Mesenchymal stem cell (in vitro differentiated cells and primary cell): Measurements from ENCODE around the gene DNM1.

Experiments used
- DNase-seq: peaks from one replicate; pipeline ENCODE4 v3.0.0-alpha.2; 2013
- H2AFZ ChIP-seq: one replicate; pipeline ENCODE4 v1.6.1; 2013; ENCODE audit warnings: low read depth, mild to moderate bottlenecking, control low read depth, inconsistent platforms, low read length, moderate library complexity
- H2AK5ac ChIP-seq: 2 replicates; pipeline ENCODE4 v1.6.1; 2013; ENCODE audit warnings: low read length, moderate library complexity, mild to moderate bottlenecking, inconsistent platforms; ENCODE audit not compliant: severe bottlenecking
- H2BK120ac ChIP-seq: one replicate; pipeline ENCODE4 v1.6.1; 2013; ENCODE audit warnings: low read depth, mild to moderate bottlenecking, inconsistent platforms, low read length, moderate library complexity
- H2BK12ac ChIP-seq, 2 experiments: one replicate each; pipeline ENCODE4 v1.6.1; 2013; ENCODE audit warnings: inconsistent platforms in 2 of 2, low read length in 2 of 2, mild to moderate bottlenecking in 2 of 2, moderate library complexity in 2 of 2, control low read depth in 1 of 2
- H2BK15ac ChIP-seq: one replicate; pipeline ENCODE4 v1.6.1; 2013; ENCODE audit warnings: mild to moderate bottlenecking, low read depth, inconsistent platforms; ENCODE audit not compliant: poor library complexity, severe bottlenecking
- H2BK5ac ChIP-seq: 2 replicates; pipeline ENCODE4 v1.6.1; 2013; ENCODE audit warnings: low read depth, mild to moderate bottlenecking, low read length, control low read depth, inconsistent platforms; ENCODE audit not compliant: poor library complexity, severe bottlenecking
- H3K14ac ChIP-seq, 2 experiments: one replicate each; pipeline ENCODE4 v1.6.1; 2013; ENCODE audit warnings: inconsistent platforms in 2 of 2, low read length in 2 of 2, control low read depth in 1 of 2, mild to moderate bottlenecking in 1 of 2, moderate library complexity in 1 of 2
- H3K18ac ChIP-seq, 2 experiments: one replicate each; pipeline ENCODE4 v1.6.1; 2013; ENCODE audit warnings: inconsistent platforms in 2 of 2, low read length in 2 of 2, control low read depth in 1 of 2, low read depth in 1 of 2, mild to moderate bottlenecking in 1 of 2
- H3K23ac ChIP-seq, 2 experiments: one replicate each; pipeline ENCODE4 v1.6.1; 2013; ENCODE audit warnings: inconsistent platforms in 2 of 2, low read length in 2 of 2, mild to moderate bottlenecking in 2 of 2, moderate library complexity in 2 of 2, control low read depth in 1 of 2
- H3K27ac ChIP-seq: 2 replicates; pipeline ENCODE4 v1.5.1; 2013; ENCODE audit warnings: mild to moderate bottlenecking, moderate library complexity, low read length, control low read depth, inconsistent platforms; ENCODE audit not compliant: poor library complexity, severe bottlenecking
- H3K27me3 ChIP-seq, 2 experiments: 2 replicates each; pipeline versions ENCODE4 v1.6.1 to v1.7.0; 2013; ENCODE audit warnings: low read length in 2 of 2, mild to moderate bottlenecking in 2 of 2, moderate library complexity in 2 of 2, control low read depth in 1 of 2, inconsistent platforms in 1 of 2; ENCODE audit not compliant: control insufficient read depth in 1 of 2, insufficient read depth in 1 of 2
- H3K36me3 ChIP-seq, 2 experiments: 2 replicates each; pipeline versions ENCODE4 v1.6.1 to v1.7.0; 2013; ENCODE audit warnings: low read length in 2 of 2, control low read depth in 1 of 2, inconsistent platforms in 1 of 2, low read depth in 1 of 2, mild to moderate bottlenecking in 1 of 2; ENCODE audit not compliant: insufficient read depth in 2 of 2, control insufficient read depth in 1 of 2
- H3K4ac ChIP-seq, 2 experiments: one replicate each; pipeline ENCODE4 v1.6.1; 2013; ENCODE audit warnings: inconsistent platforms in 2 of 2, low read length in 2 of 2, mild to moderate bottlenecking in 2 of 2, moderate library complexity in 2 of 2, control low read depth in 1 of 2, low read depth in 1 of 2
- H3K4me1 ChIP-seq: 2 replicates; pipeline ENCODE4 v1.6.1; 2013; ENCODE audit warnings: low read depth, low read length, control low read depth; ENCODE audit not compliant: control insufficient read depth, insufficient read depth
- H3K4me2 ChIP-seq: 2 replicates; pipeline ENCODE4 v1.6.1; 2013; ENCODE audit warnings: low read length, mild to moderate bottlenecking, inconsistent platforms; ENCODE audit not compliant: poor library complexity, severe bottlenecking
- H3K4me3 ChIP-seq, 2 experiments: 2 replicates each; pipeline versions ENCODE4 v1.5.1 to v1.7.0; 2013; ENCODE audit warnings: low read length in 2 of 2, mild to moderate bottlenecking in 2 of 2, control low read depth in 1 of 2, low read depth in 1 of 2; ENCODE audit not compliant: insufficient read depth in 1 of 2
- H3K79me1 ChIP-seq: replicated peaks from 2 replicates; pipeline ENCODE4 v1.6.1; 2013; ENCODE audit warnings: mild to moderate bottlenecking, control low read depth, low read length, inconsistent platforms; ENCODE audit not compliant: poor library complexity, severe bottlenecking
- H3K9ac ChIP-seq: 2 replicates; pipeline ENCODE4 v1.7.0; 2013; ENCODE audit warnings: mild to moderate bottlenecking, low read length, moderate library complexity
- H3K9me3 ChIP-seq: 2 replicates; pipeline ENCODE4 v1.7.0; 2013; ENCODE audit warnings: mild to moderate bottlenecking, low read length; ENCODE audit not compliant: control insufficient read depth
- H4K8ac ChIP-seq: one replicate; pipeline ENCODE4 v1.6.1; 2013; ENCODE audit warnings: inconsistent platforms, mild to moderate bottlenecking, low read length, moderate library complexity
- H4K91ac ChIP-seq: one replicate; pipeline ENCODE4 v1.6.1; 2013; ENCODE audit warnings: mild to moderate bottlenecking, low read length, inconsistent platforms
- WGBS: methylation state at CpG from one replicate; pipeline ENCODE4 v1.1.7; 2013; ENCODE audit warnings: mixed read lengths; 5-methylcytosine and 5-hydroxymethylcytosine counted together

DNM1 gene

GRCh38 chr9:128211186-128211980, 8.2 kb downstream of the DNM1 start:
- WGBS, result 92% methylated on average over 8 of the region's 12 CpGs
- Histone ChIP-seq H3K18ac (no peak overlapping the region), H2BK12ac (no peak overlapping the region), H3K79me1 (peaks cover 31% of the 10 kb centered on the region), H2BK15ac (no peak overlapping the region), H3K36me3 (peaks cover 2 to 23% of the 10 kb centered on the region in 2 experiments), H3K27ac (peak overlapping the region; percentile 94), H3K9me3 (no peaks in the 10 kb centered on the region), H2BK120ac (no peak overlapping the region), H2BK5ac (peak overlapping the region; percentile 80), H4K91ac (no peak overlapping the region), H3K14ac (no peak overlapping the region), H3K27me3 (no peaks in the 10 kb centered on the region), H3K4me2 (peak overlapping the region; percentile 52), H2AK5ac (peak overlapping the region; percentile 96), H3K4ac (no peak overlapping the region), H3K4me1 (peaks cover 61% of the 10 kb centered on the region), H4K8ac (no peak overlapping the region), H3K9ac (no peak overlapping the region), H3K4me3 (no peak overlapping the region), H2AFZ (no peak overlapping the region), H3K23ac (no peak overlapping the region)
- no peak for DNase-seq

GRCh38 chr9:128211981-128212281, 8.8 kb downstream of the DNM1 start:
- DNase-seq, result no peak
- H3K4ac ChIP-seq, result no peak overlapping the region
- WGBS, result 96% methylated on average over 2 of the region's 2 CpGs
- H3K79me1 ChIP-seq, result peaks cover 34% of the 10 kb centered on the region
- H3K4me3 ChIP-seq, result no peak overlapping the region
- H4K8ac ChIP-seq, result no peak overlapping the region
- H2BK12ac ChIP-seq, result no peak overlapping the region
- H2BK15ac ChIP-seq, result no peak overlapping the region
- H3K36me3 ChIP-seq, result peaks cover 2 to 23% of the 10 kb centered on the region in 2 experiments
- peak overlapping the region; percentile 59 for H2BK5ac ChIP-seq
- H3K27ac ChIP-seq, result peak overlapping the region; percentile 94
- H3K9ac ChIP-seq, result no peak overlapping the region
- H3K9me3 ChIP-seq, result no peaks in the 10 kb centered on the region
- no peak overlapping the region for H2AFZ ChIP-seq
- no peak overlapping the region for H2BK120ac ChIP-seq
- H3K18ac ChIP-seq, result no peak overlapping the region
- no peak overlapping the region for H3K23ac ChIP-seq
- no peaks in the 10 kb centered on the region for H3K27me3 ChIP-seq
- peaks cover 66% of the 10 kb centered on the region for H3K4me1 ChIP-seq
- peak overlapping the region; percentile 98 for H2AK5ac ChIP-seq
- peak overlapping the region; percentile 52 for H3K4me2 ChIP-seq
- H3K14ac ChIP-seq, result no peak overlapping the region
- H4K91ac ChIP-seq, result no peak overlapping the region

GRCh38 chr9:128213746-128214497, 10.7 kb downstream of the DNM1 start:
- H2BK5ac ChIP-seq, result no peak overlapping the region
- no peak overlapping the region for H2BK15ac ChIP-seq
- no peak overlapping the region for H3K4me3 ChIP-seq
- no peaks in the 10 kb centered on the region for H3K27me3 ChIP-seq
- no peak overlapping the region for H3K18ac ChIP-seq
- H3K14ac ChIP-seq, result peak overlapping the region in 1 of 2 experiments; percentile 30
- WGBS, result 98% methylated on average over 12 of the region's 12 CpGs
- no peak overlapping the region for H2AFZ ChIP-seq
- no peak overlapping the region for H4K8ac ChIP-seq
- H2BK12ac ChIP-seq, result no peak overlapping the region
- H3K9ac ChIP-seq, result no peak overlapping the region
- H3K79me1 ChIP-seq, result peaks cover 25% of the 10 kb centered on the region
- no peak for DNase-seq
- H2BK120ac ChIP-seq, result no peak overlapping the region
- H3K4ac ChIP-seq, result no peak overlapping the region
- H4K91ac ChIP-seq, result no peak overlapping the region
- peaks cover 15 to 21% of the 10 kb centered on the region in 2 experiments for H3K36me3 ChIP-seq
- peaks cover 76% of the 10 kb centered on the region for H3K4me1 ChIP-seq
- H3K4me2 ChIP-seq, result peak overlapping the region; percentile 25
- H3K9me3 ChIP-seq, result no peaks in the 10 kb centered on the region
- no peak overlapping the region for H3K23ac ChIP-seq
- peak overlapping the region; percentile 84 for H2AK5ac ChIP-seq
- peak overlapping the region; percentile 8 for H3K27ac ChIP-seq
